ENCODE measurements around the gene SREBF2.
A peak's percentile ranks its signal among the peaks of the same experiment; 100 is the strongest.

Gene SREBF2

GRCh38 chr22:41832553-41833368, at the start of gene SREBF2:
Gene SREBF2 (plus strand): TSS chr22:41833105. CDS start chr22:41833271, 166 bp downstream.
- no peak for TF ChIP-seq CTCF (IDR thresholded peaks at IDR 0.05; ENCODE audit: extremely low read depth, missing control alignments)
- peak; percentile 98 for DNase-seq (ENCODE audit: low spot score)

- no peak for TF ChIP-seq CTCF (IDR thresholded peaks at IDR 0.05; ENCODE audit: extremely low read depth, missing control alignments)
- DNase-seq (ENCODE audit: low spot score): no peak
These were observed 45.6 kb upstream of the SREBF2 start for GRCh38 chr22:41787331-41787730.

- DNase-seq (ENCODE audit: low spot score): no peak
- TF ChIP-seq CTCF (IDR thresholded peaks at IDR 0.05; ENCODE audit: extremely low read depth, missing control alignments): no peak
These were observed 39.0 kb upstream of the SREBF2 start for GRCh38 chr22:41793871-41794270.

- no peak for TF ChIP-seq CTCF (IDR thresholded peaks at IDR 0.05; ENCODE audit: extremely low read depth, missing control alignments)
- DNase-seq (ENCODE audit: low spot score): no peak
These were observed 34.2 kb upstream of the SREBF2 start for GRCh38 chr22:41798736-41799135.

GRCh38 chr22:41799486-41800347, 33.2 kb upstream of the SREBF2 start:
- peak; percentile 64 for DNase-seq (ENCODE audit: low spot score)
- no peak for TF ChIP-seq CTCF (IDR thresholded peaks at IDR 0.05; ENCODE audit: extremely low read depth, missing control alignments)

- peak; percentile 94 for DNase-seq (ENCODE audit: low spot score)
- TF ChIP-seq CTCF (IDR thresholded peaks at IDR 0.05; ENCODE audit: extremely low read depth, missing control alignments): no peak
These were observed 32.4 kb upstream of the SREBF2 start, which contains the start of gene CCDC134 for GRCh38 chr22:41800348-41801146. Gene CCDC134 (plus strand): TSS chr22:41800679. CDS start chr22:41808891, 8,212 bp downstream.
